ENCODE results near the gene MLC1. TPM values are rescaled to one million over a fixed set of nuclear protein-coding genes. Genes with fewer than 3 reads are reported as not detected.

MLC1 gene
- total RNA-seq: not detected

DNA sequence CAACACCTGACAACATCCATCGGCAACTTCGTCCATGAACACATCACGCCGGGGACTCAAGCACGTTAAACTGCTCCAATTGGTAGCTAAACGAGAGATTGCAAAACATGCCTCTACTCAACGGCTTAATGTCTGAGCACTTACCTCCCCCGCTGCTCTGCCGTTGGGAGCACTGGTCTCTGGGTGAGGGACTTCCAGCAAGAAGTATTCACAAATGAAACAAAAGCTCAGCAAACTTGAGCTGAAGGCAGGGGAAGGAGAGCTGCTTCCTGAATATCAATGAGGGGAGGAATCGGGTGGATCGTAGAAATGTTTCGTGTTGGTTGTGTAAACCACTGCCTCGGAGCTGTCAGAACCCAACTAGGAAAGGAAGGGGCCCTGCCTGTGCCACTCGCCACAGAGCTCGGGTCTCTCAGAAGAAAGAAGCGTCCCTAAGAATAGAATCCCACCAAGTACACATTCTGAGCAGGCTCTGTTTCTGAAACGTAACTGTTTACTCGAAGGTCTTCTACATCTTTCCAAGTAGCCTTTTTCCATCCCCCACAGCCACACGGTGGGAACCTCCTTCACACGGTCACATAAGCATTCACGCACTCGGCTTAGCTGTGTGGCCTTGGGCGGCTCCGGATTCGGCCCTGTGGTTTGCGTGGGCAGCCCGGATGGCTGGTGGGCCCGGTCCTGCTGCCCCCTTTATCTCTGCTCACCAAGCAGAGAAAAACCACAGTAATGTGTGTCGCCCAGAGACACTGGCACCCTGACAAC, at the start of gene MLC1:
Gene MLC1, minus strand, starts transcription at position 216 of the 762 bp plus-strand sequence. CDS start 524 bp downstream, outside the sequence.
- Histone ChIP-seq H3K27ac (no peak within 1 kb of the TSS), H3K4me3 (no peak within 1 kb of the TSS), H3K4me1 (no peaks in the 10 kb centered on the region), H3K9me3 (no peaks in the 10 kb centered on the region), H3K36me3 (replicated peaks in 1 of 2; ENCODE audit: insufficient read depth in 1 of 2, low read depth in 2 of 2) (no peaks in the 10 kb centered on the region), H3K27me3 (peaks cover 0 to 3% of the 10 kb centered on the region in 2 donors)
- intact Hi-C loops (cut with DNase I): no loop called here
- TF ChIP-seq POLR2A (IDR thresholded peaks at IDR 0.05): no peak
- TF ChIP-seq, protein P1, sequence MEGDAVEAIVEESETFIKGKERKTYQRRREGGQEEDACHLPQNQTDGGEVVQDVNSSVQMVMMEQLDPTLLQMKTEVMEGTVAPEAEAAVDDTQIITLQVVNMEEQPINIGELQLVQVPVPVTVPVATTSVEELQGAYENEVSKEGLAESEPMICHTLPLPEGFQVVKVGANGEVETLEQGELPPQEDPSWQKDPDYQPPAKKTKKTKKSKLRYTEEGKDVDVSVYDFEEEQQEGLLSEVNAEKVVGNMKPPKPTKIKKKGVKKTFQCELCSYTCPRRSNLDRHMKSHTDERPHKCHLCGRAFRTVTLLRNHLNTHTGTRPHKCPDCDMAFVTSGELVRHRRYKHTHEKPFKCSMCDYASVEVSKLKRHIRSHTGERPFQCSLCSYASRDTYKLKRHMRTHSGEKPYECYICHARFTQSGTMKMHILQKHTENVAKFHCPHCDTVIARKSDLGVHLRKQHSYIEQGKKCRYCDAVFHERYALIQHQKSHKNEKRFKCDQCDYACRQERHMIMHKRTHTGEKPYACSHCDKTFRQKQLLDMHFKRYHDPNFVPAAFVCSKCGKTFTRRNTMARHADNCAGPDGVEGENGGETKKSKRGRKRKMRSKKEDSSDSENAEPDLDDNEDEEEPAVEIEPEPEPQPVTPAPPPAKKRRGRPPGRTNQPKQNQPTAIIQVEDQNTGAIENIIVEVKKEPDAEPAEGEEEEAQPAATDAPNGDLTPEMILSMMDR (IDR thresholded peaks at IDR 0.05): no peak
- WGBS, 2 donors: 42 to 48% methylated on average over 27 to 29 of the region's 29 CpGs
- DNase-seq (no peak), ATAC-seq (no peak)

DNA sequence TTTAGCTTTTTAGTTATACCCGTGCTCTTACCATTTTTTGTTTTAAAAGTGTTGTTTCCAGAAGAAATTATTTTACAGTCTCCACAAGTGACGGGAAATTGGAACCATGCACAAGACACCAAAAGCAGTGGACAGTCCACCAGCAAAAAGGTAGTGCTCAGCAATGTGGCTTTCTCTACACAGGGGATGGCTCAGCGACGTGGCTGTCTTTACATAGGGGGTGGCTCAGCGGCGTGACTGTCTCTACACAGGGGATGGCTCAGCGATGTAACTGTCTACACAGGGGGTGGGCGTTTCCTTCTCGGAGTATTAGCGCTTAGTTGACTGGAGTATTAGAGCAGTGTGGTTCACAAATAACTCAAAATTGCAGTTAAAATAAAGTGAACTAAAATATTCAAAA, 49.3 kb upstream of the MLC1 start:
- WGBS, 2 donors: 67 to 74% methylated on average over 10 of the region's 10 CpGs
- intact Hi-C loops (cut with DNase I): no loop called here
- Histone ChIP-seq H3K27ac (no peak overlapping the region), H3K4me1 (no peaks in the 10 kb centered on the region), H3K27me3 (no peaks in the 10 kb centered on the region), H3K9me3 (no peaks in the 10 kb centered on the region), H3K4me3 (no peak overlapping the region), H3K36me3 (replicated peaks in 1 of 2; ENCODE audit: insufficient read depth in 1 of 2, low read depth in 2 of 2) (no peaks in the 10 kb centered on the region)
- ATAC-seq: no peak
- DNase-seq: no peak
- no peak for TF ChIP-seq POLR2A (IDR thresholded peaks at IDR 0.05)
- TF ChIP-seq, protein P1 (IDR thresholded peaks at IDR 0.05): no peak

DNA sequence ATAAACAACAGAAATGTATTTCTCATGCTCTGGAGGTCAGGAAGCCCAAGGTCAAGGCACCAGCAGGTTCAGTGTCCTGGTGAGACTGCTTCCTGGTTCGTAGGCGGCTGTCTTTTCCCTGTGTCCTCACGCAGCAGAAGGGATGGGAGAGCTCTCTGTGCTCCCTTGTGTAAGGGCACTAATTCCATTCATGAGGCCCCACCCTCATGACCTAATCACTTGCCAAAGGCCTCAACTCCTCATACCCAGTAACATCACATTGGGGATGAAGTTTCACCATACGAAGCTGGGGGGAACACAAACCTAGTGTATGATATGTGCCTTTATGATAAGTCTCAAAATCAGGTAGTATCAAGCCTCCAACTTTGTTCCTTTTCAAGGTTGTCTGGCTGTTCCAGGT, 46.7 kb upstream of the MLC1 start:
- no peaks in the 10 kb centered on the region for H3K4me1 ChIP-seq
- 89 to 90% methylated on average over 1 to 4 of the region's 4 CpGs for WGBS, 2 donors
- no peaks in the 10 kb centered on the region for H3K9me3 ChIP-seq
- no peak for DNase-seq
- TF ChIP-seq POLR2A (IDR thresholded peaks at IDR 0.05): no peak
- TF ChIP-seq, protein P1 (IDR thresholded peaks at IDR 0.05): no peak
- H3K4me3 ChIP-seq: no peak overlapping the region
- no peak for ATAC-seq
- no peaks in the 10 kb centered on the region for H3K36me3 ChIP-seq (replicated peaks in 1 of 2; ENCODE audit: insufficient read depth in 1 of 2, low read depth in 2 of 2)
- intact Hi-C loops (cut with DNase I): no loop called here
- H3K27me3 ChIP-seq: no peaks in the 10 kb centered on the region
- no peak overlapping the region for H3K27ac ChIP-seq

DNA sequence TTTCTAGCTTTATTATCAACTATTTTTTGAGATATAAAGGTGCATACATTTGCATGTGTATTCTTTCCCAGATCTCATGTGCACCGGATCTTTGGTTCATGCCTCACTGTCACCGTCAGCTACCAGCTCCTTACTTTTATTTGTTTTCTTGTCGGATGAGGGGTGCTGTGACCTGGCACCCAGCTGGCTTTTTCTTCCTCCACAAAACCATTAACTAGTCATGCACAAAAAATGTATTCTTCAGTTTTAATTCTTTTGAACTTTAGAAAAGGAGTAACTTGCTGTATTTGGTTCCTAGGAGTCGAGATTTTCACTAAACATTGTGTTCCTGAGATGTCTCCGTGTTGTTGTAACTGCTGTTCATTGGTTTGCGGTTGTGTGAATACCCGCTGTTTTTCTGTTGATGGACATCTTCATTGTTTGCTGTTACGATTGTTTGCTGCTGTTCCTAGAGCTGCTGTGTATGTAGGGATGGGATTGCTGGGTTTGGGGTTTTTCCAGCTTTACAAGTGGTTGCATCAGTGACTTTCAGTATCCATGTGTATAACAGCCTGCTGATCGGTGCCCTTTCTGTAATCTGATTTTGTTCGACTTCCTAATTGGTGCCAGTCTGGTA, 44.0 kb upstream of the MLC1 start:
- no peak for TF ChIP-seq POLR2A (IDR thresholded peaks at IDR 0.05)
- TF ChIP-seq, protein P1 (IDR thresholded peaks at IDR 0.05): no peak
- no peak for DNase-seq
- Histone ChIP-seq H3K36me3 (replicated peaks in 1 of 2; ENCODE audit: insufficient read depth in 1 of 2, low read depth in 2 of 2) (no peaks in the 10 kb centered on the region), H3K4me3 (no peak overlapping the region), H3K27ac (no peak overlapping the region), H3K9me3 (no peaks in the 10 kb centered on the region), H3K4me1 (no peaks in the 10 kb centered on the region), H3K27me3 (no peaks in the 10 kb centered on the region)
- intact Hi-C loops (cut with DNase I): no loop called here
- WGBS, 2 donors: 67 to 75% methylated on average over 10 of the region's 10 CpGs
- no peak for ATAC-seq

Measured in body of pancreas (tissue), 4 donors.